Measurements from ENCODE around the gene KATNAL1.
"Not testable (repeated sequence)": the region's sequence is repeated elsewhere in the genome, so short reads cannot be mapped to it uniquely, and the experiment has no call there.

Gene KATNAL1

GRCh38 chr13:30186634-30187415 is 120.5 kb downstream of the KATNAL1 start:
- Histone ChIP-seq H3K4me3 (ENCODE audit: low read length) (no peak overlapping the region), H3K4me1 (ENCODE audit: control insufficient read depth, insufficient read depth, low read length) (no peaks in the 10 kb centered on the region), H3K36me3 (ENCODE audit: control insufficient read depth, insufficient read depth, low read length) (no peaks in the 10 kb centered on the region), H3K9ac (ENCODE audit: low read length) (no peak overlapping the region), H3K27ac (ENCODE audit: low read depth, low read length) (no peak overlapping the region), H3K27me3 (ENCODE audit: control insufficient read depth, insufficient read depth, low read length) (no peaks in the 10 kb centered on the region)

GRCh38 chr13:30181888-30182651 is 125.3 kb downstream of the KATNAL1 start:
- Histone ChIP-seq H3K27me3 (ENCODE audit: control insufficient read depth, insufficient read depth, low read length) (no peaks in the 10 kb centered on the region), H3K27ac (ENCODE audit: low read depth, low read length) (no peak overlapping the region), H3K4me1 (ENCODE audit: control insufficient read depth, insufficient read depth, low read length) (no peaks in the 10 kb centered on the region)

GRCh38 chr13:30179597-30180276 is 127.6 kb downstream of the KATNAL1 start:
- Histone ChIP-seq H3K9ac (ENCODE audit: low read length) (no peak overlapping the region), H3K36me3 (ENCODE audit: control insufficient read depth, insufficient read depth, low read length) (no peaks in the 10 kb centered on the region), H3K27me3 (ENCODE audit: control insufficient read depth, insufficient read depth, low read length) (no peaks in the 10 kb centered on the region), H3K27ac (ENCODE audit: low read depth, low read length) (no peak overlapping the region), H3K4me3 (ENCODE audit: low read length) (no peak overlapping the region), H3K4me1 (ENCODE audit: control insufficient read depth, insufficient read depth, low read length) (no peaks in the 10 kb centered on the region)

More at GRCh38 chr13:30181888-30182651, 125.3 kb downstream of the KATNAL1 start:
- no peaks in the 10 kb centered on the region for H3K36me3 ChIP-seq (ENCODE audit: control insufficient read depth, insufficient read depth, low read length)
- H3K9ac ChIP-seq (ENCODE audit: low read length) = no peak overlapping the region
- H3K4me3 ChIP-seq (ENCODE audit: low read length) = no peak overlapping the region

- no peak overlapping the region for H3K9ac ChIP-seq (ENCODE audit: low read length)
- H3K36me3 ChIP-seq (ENCODE audit: control insufficient read depth, insufficient read depth, low read length) = no peaks in the 10 kb centered on the region
- H3K27ac ChIP-seq (ENCODE audit: low read depth, low read length) = no peak overlapping the region
Observed at GRCh38 chr13:30178976-30179375, 128.4 kb downstream of the KATNAL1 start.

GRCh38 chr13:30175166-30175565 is 132.2 kb downstream of the KATNAL1 start:
- H3K27ac ChIP-seq (ENCODE audit: low read depth, low read length) = no peak overlapping the region

More at GRCh38 chr13:30178976-30179375, 128.4 kb downstream of the KATNAL1 start:
- no peaks in the 10 kb centered on the region for H3K4me1 ChIP-seq (ENCODE audit: control insufficient read depth, insufficient read depth, low read length)
- H3K4me3 ChIP-seq (ENCODE audit: low read length) = no peak overlapping the region
- no peaks in the 10 kb centered on the region for H3K27me3 ChIP-seq (ENCODE audit: control insufficient read depth, insufficient read depth, low read length)

GRCh38 chr13:30174250-30174649 is 133.1 kb downstream of the KATNAL1 start:
- not testable (repeated sequence) for H3K36me3 ChIP-seq (ENCODE audit: control insufficient read depth, insufficient read depth, low read length); H3K4me3 ChIP-seq (ENCODE audit: low read length); H3K9ac ChIP-seq (ENCODE audit: low read length); H3K4me1 ChIP-seq (ENCODE audit: control insufficient read depth, insufficient read depth, low read length); H3K27ac ChIP-seq (ENCODE audit: low read depth, low read length); H3K27me3 ChIP-seq (ENCODE audit: control insufficient read depth, insufficient read depth, low read length)

More at GRCh38 chr13:30175166-30175565, 132.2 kb downstream of the KATNAL1 start:
- no peaks in the 10 kb centered on the region for H3K36me3 ChIP-seq (ENCODE audit: control insufficient read depth, insufficient read depth, low read length)
- no peaks in the 10 kb centered on the region for H3K27me3 ChIP-seq (ENCODE audit: control insufficient read depth, insufficient read depth, low read length)
- H3K4me1 ChIP-seq (ENCODE audit: control insufficient read depth, insufficient read depth, low read length) = no peaks in the 10 kb centered on the region
- H3K4me3 ChIP-seq (ENCODE audit: low read length) = no peak overlapping the region
- H3K9ac ChIP-seq (ENCODE audit: low read length) = no peak overlapping the region

- Histone ChIP-seq H3K27me3 (ENCODE audit: control insufficient read depth, insufficient read depth, low read length) (no peaks in the 10 kb centered on the region), H3K36me3 (ENCODE audit: control insufficient read depth, insufficient read depth, low read length) (no peaks in the 10 kb centered on the region), H3K4me3 (ENCODE audit: low read length) (no peak overlapping the region), H3K4me1 (ENCODE audit: control insufficient read depth, insufficient read depth, low read length) (no peaks in the 10 kb centered on the region), H3K9ac (ENCODE audit: low read length) (no peak overlapping the region), H3K27ac (ENCODE audit: low read depth, low read length) (no peak overlapping the region)
Observed at GRCh38 chr13:30173303-30173610, 134.1 kb downstream of the KATNAL1 start.

GRCh38 chr13:30172593-30173302 is 134.6 kb downstream of the KATNAL1 start:
- no peak overlapping the region for H3K9ac ChIP-seq (ENCODE audit: low read length)
- no peak overlapping the region for H3K27ac ChIP-seq (ENCODE audit: low read depth, low read length)
- no peak overlapping the region for H3K4me3 ChIP-seq (ENCODE audit: low read length)
- no peaks in the 10 kb centered on the region for H3K4me1 ChIP-seq (ENCODE audit: control insufficient read depth, insufficient read depth, low read length)
- no peaks in the 10 kb centered on the region for H3K36me3 ChIP-seq (ENCODE audit: control insufficient read depth, insufficient read depth, low read length)
- H3K27me3 ChIP-seq (ENCODE audit: control insufficient read depth, insufficient read depth, low read length) = no peaks in the 10 kb centered on the region

- H3K4me1 ChIP-seq (ENCODE audit: control insufficient read depth, insufficient read depth, low read length) = no peaks in the 10 kb centered on the region
- no peak overlapping the region for H3K4me3 ChIP-seq (ENCODE audit: low read length)
- no peak overlapping the region for H3K9ac ChIP-seq (ENCODE audit: low read length)
- no peaks in the 10 kb centered on the region for H3K36me3 ChIP-seq (ENCODE audit: control insufficient read depth, insufficient read depth, low read length)
- H3K27me3 ChIP-seq (ENCODE audit: control insufficient read depth, insufficient read depth, low read length) = no peaks in the 10 kb centered on the region
- no peak overlapping the region for H3K27ac ChIP-seq (ENCODE audit: low read depth, low read length)
Observed at GRCh38 chr13:30170569-30170968, 136.8 kb downstream of the KATNAL1 start.

- Histone ChIP-seq H3K27me3 (ENCODE audit: control insufficient read depth, insufficient read depth, low read length) (no peaks in the 10 kb centered on the region), H3K9ac (ENCODE audit: low read length) (no peak overlapping the region), H3K36me3 (ENCODE audit: control insufficient read depth, insufficient read depth, low read length) (no peaks in the 10 kb centered on the region), H3K4me3 (ENCODE audit: low read length) (no peak overlapping the region), H3K4me1 (ENCODE audit: control insufficient read depth, insufficient read depth, low read length) (no peaks in the 10 kb centered on the region), H3K27ac (ENCODE audit: low read depth, low read length) (no peak overlapping the region)
Observed at GRCh38 chr13:30169442-30169841, 137.9 kb downstream of the KATNAL1 start.

- no peak overlapping the region for H3K9ac ChIP-seq (ENCODE audit: low read length)
- no peak overlapping the region for H3K27ac ChIP-seq (ENCODE audit: low read depth, low read length)
- no peaks in the 10 kb centered on the region for H3K36me3 ChIP-seq (ENCODE audit: control insufficient read depth, insufficient read depth, low read length)
- H3K4me1 ChIP-seq (ENCODE audit: control insufficient read depth, insufficient read depth, low read length) = no peaks in the 10 kb centered on the region
- H3K4me3 ChIP-seq (ENCODE audit: low read length) = no peak overlapping the region
- H3K27me3 ChIP-seq (ENCODE audit: control insufficient read depth, insufficient read depth, low read length) = no peaks in the 10 kb centered on the region
Observed at GRCh38 chr13:30165796-30166195, 141.6 kb downstream of the KATNAL1 start.

GRCh38 chr13:30165071-30165470 is 142.3 kb downstream of the KATNAL1 start:
- no peaks in the 10 kb centered on the region for H3K36me3 ChIP-seq (ENCODE audit: control insufficient read depth, insufficient read depth, low read length)
- H3K4me1 ChIP-seq (ENCODE audit: control insufficient read depth, insufficient read depth, low read length) = no peaks in the 10 kb centered on the region
- no peak overlapping the region for H3K9ac ChIP-seq (ENCODE audit: low read length)
- no peak overlapping the region for H3K27ac ChIP-seq (ENCODE audit: low read depth, low read length)
- no peak overlapping the region for H3K4me3 ChIP-seq (ENCODE audit: low read length)
- no peaks in the 10 kb centered on the region for H3K27me3 ChIP-seq (ENCODE audit: control insufficient read depth, insufficient read depth, low read length)

All from rectal smooth muscle tissue (tissue), 1 donor.